OCI-LY3 (cell line): ENCODE data around the gene UPB1.
A peak's percentile ranks its signal among the peaks of the same experiment; 100 is the strongest.

ENCODE experiments used
- H2AFZ ChIP-seq: fragments of 200-600, 300-600 bp; shearing (Covaris generic); 2 replicates; pipeline ENCODE4 v1.6.0; 2014; ENCODE audit warnings: antibody characterized with exemption, low read depth, low read length
- H3K27ac ChIP-seq: fragments of 200-600, 300-600 bp; sonication (generic); 2 replicates; pipeline ENCODE4 v1.5.1; 2014; ENCODE audit warnings: mild to moderate bottlenecking, low read length, moderate library complexity, mixed read lengths
- H3K27me3 ChIP-seq: fragments of 200-600, 300-600 bp; sonication (generic); 2 replicates; pipeline ENCODE4 v1.6.1; 2014; ENCODE audit warnings: low read depth, low read length, mixed read lengths
- H3K36me3 ChIP-seq: fragments of 200-600, 300-600 bp; sonication (generic); replicated peaks from 2 replicates; pipeline ENCODE3; 2014; ENCODE audit warnings: low read depth, low read length, mixed read lengths
- H3K4me1 ChIP-seq: fragments of 300-600, 200-600 bp; sonication (generic); 2 replicates; pipeline ENCODE4 v1.6.1; 2014; ENCODE audit warnings: low read length, mixed read lengths
- H3K4me2 ChIP-seq: fragments of 200-600, 300-600 bp; sonication (generic); 2 replicates; pipeline ENCODE4 v1.6.1; 2014; ENCODE audit warnings: low read length, mixed read lengths
- H3K4me3 ChIP-seq: fragments of 300-600, 200-600 bp; sonication (generic); 2 replicates; pipeline ENCODE4 v1.5.1; 2014; ENCODE audit warnings: antibody characterized with exemption, mild to moderate bottlenecking, low read length, moderate library complexity
- H3K79me2 ChIP-seq: fragments of 300-600, 200-600 bp; shearing (Covaris generic); 2 replicates; pipeline ENCODE4 v1.6.1; 2014; ENCODE audit warnings: mild to moderate bottlenecking, low read length, mixed read lengths
- H3K9ac ChIP-seq: fragments of 300-600, 200-600 bp; shearing (Covaris generic); 2 replicates; pipeline ENCODE4 v1.6.0; 2014; ENCODE audit warnings: mild to moderate bottlenecking, low read length, moderate library complexity
- H3K9me3 ChIP-seq: fragments of 200-600, 300-600 bp; shearing (Covaris generic); 2 replicates; pipeline ENCODE4 v1.6.1; 2014; ENCODE audit warnings: low read length, mixed read lengths; ENCODE audit not compliant: insufficient read depth
- H4K20me1 ChIP-seq: fragments of 200-600, 300-600 bp; sonication (generic); 2 replicates; pipeline ENCODE4 v1.6.1; 2016; ENCODE audit warnings: low read length, mixed read lengths; ENCODE audit not compliant: insufficient read depth
- CTCF ChIP-seq: fragments of 200-600, 300-600 bp; sonication (generic); IDR thresholded peaks from 2 replicates; pipeline ENCODE4 v1.5.1; 2014; ENCODE audit warnings: antibody characterized with exemption, low read length, low read depth
- EZH2phosphoT487 ChIP-seq: fragments of 200-600 bp; shearing (Covaris generic); IDR thresholded peaks from 2 replicates; pipeline ENCODE4 v1.6.1; 2018; ENCODE audit warnings: antibody characterized with exemption, mixed run types, low read depth

UPB1 gene

DNA sequence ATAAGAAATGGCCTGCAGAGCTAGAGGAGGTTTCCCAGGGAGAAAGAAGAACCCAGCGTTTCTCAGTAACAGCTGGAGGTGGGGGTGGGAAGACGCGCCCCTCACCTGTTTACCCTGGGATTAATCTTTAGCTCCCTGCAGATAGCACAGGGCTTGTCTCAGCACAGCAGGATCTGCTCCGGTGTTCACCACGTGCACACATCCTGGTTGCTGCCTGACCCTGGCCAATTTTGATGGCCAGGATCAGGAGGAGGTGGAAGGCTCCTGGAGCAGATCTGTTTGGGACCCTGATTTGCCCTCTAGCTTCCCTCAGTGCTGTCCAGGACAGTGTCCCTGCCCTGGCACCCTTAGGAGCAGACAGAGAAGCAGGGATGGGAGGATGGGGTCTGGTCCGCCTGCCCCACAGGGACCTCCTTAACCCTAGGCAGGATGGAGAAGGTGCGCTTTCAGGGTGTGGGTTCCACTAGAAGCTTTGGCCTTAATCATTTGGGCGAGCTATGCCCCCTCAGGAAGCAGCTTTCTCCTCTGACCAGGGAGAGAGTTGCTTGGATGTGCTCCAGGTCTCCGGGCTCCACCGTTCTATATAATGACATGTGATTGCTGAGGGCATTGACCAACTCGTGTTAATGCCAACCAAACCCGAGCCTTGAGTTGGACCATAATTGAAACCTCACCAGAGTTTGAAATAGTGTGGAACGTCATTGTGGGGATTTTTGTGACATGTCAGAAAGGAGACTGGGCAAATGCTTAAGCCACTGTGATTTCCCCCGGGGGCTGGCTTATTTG lies 19.3 kb downstream of the UPB1 start:
- Histone ChIP-seq H3K27ac (no peak overlapping the region), H3K4me3 (no peak overlapping the region), H3K79me2 (no peaks in the 10 kb centered on the region), H3K27me3 (peaks cover 12% of the 10 kb centered on the region; the same call in 1 of the 2 replicates), H3K9ac (no peak overlapping the region), H3K4me1 (peaks cover 41% of the 10 kb centered on the region), H3K9me3 (no peaks in the 10 kb centered on the region), H4K20me1 (no peaks in the 10 kb centered on the region), H2AFZ (no peak overlapping the region), H3K4me2 (peak overlapping the region; percentile 34), H3K36me3 (no peaks in the 10 kb centered on the region)
- TF ChIP-seq EZH2phosphoT487 (no peak), CTCF (no peak)

- Histone ChIP-seq H3K27me3 (peaks cover 12% of the 10 kb centered on the region; the same call in 1 of the 2 replicates), H3K27ac (no peak overlapping the region), H4K20me1 (no peaks in the 10 kb centered on the region), H3K9me3 (no peaks in the 10 kb centered on the region), H3K4me2 (peak overlapping the region; percentile 34), H3K36me3 (no peaks in the 10 kb centered on the region), H3K4me1 (peaks cover 41% of the 10 kb centered on the region), H3K79me2 (no peaks in the 10 kb centered on the region), H2AFZ (no peak overlapping the region), H3K9ac (no peak overlapping the region), H3K4me3 (no peak overlapping the region)
- TF ChIP-seq EZH2phosphoT487 (no peak), CTCF (no peak)
Observed at GRCh38 chr22:24515027-24515338, 19.9 kb downstream of the UPB1 start.

- no peak overlapping the region for H3K27ac ChIP-seq
- no peak overlapping the region for H2AFZ ChIP-seq
- no peaks in the 10 kb centered on the region for H4K20me1 ChIP-seq
- peak overlapping the region; percentile 25; the same call in 1 of the 2 replicates for H3K4me2 ChIP-seq
- H3K9me3 ChIP-seq: no peaks in the 10 kb centered on the region
- no peak overlapping the region for H3K9ac ChIP-seq
- H3K4me1 ChIP-seq: peaks cover 32% of the 10 kb centered on the region
- no peaks in the 10 kb centered on the region for H3K79me2 ChIP-seq
- H3K4me3 ChIP-seq: no peak overlapping the region
- TF ChIP-seq EZH2phosphoT487: no peak
- TF ChIP-seq CTCF: no peak
- no peaks in the 10 kb centered on the region for H3K36me3 ChIP-seq
- peaks cover 5% of the 10 kb centered on the region; the same call in 1 of the 2 replicates for H3K27me3 ChIP-seq
Observed at GRCh38 chr22:24516301-24516737, 21.2 kb downstream of the UPB1 start.

DNA sequence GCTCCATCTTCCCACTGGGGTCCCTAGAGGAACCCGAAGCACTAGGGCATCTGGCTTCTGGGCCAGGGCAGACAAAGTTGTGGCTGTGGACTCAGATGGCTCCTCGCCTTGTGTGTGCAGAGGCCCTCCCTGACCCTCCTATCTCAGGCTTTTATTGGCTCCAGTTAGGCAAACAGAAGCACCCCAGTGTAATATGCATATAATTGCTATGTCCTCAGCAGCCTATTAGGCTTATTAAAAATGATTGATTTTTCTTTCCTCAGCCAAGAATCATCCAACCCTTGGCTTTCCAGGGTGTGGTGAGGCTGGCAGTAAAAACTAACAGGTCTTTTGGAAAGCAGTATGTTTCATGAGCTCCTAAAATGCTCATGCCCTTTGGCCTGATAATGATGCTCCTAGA lies 22.3 kb downstream of the UPB1 start:
- H3K27ac ChIP-seq: no peak overlapping the region
- H3K79me2 ChIP-seq: no peaks in the 10 kb centered on the region
- H2AFZ ChIP-seq: no peak overlapping the region
- no peak overlapping the region for H3K4me2 ChIP-seq
- H3K27me3 ChIP-seq: peaks cover 5% of the 10 kb centered on the region; the same call in 1 of the 2 replicates
- no peak overlapping the region for H3K4me3 ChIP-seq
- no peaks in the 10 kb centered on the region for H3K36me3 ChIP-seq
- no peak for TF ChIP-seq CTCF
- TF ChIP-seq EZH2phosphoT487: no peak
- peaks cover 33% of the 10 kb centered on the region for H3K4me1 ChIP-seq
- no peak overlapping the region for H3K9ac ChIP-seq
- no peaks in the 10 kb centered on the region for H4K20me1 ChIP-seq
- no peaks in the 10 kb centered on the region for H3K9me3 ChIP-seq
